Adipose tissue (tissue), 3 donors: ENCODE results near the gene IRF4. TPM values are rescaled to one million over a fixed set of nuclear protein-coding genes. Genes with fewer than 3 reads are reported as not detected.
"Not testable (repeated sequence)": the region's sequence is repeated elsewhere in the genome, so short reads cannot be mapped to it uniquely, and the experiment has no call there.

Experiments used
- H3K27ac ChIP-seq: one replicate; pipeline ENCODE4 v1.5.1; 2013; ENCODE audit warnings: low read depth, low read length
- WGBS, 3 donors: extraction: QIAGEN DNeasy Blood & Tissue Kit; methylation state at CpG; one replicate each; pipeline ENCODE4 v1.1.7; 2013; 5-methylcytosine and 5-hydroxymethylcytosine counted together
- polyA plus RNA-seq, 3 donors: library from polyadenylated mRNA; stranded (reverse); fragments of 200-250 nt; gene quantifications; one replicate each; pipeline ENCODE4 v1.2.3, GENCODE V29; 2013
- donor health status: healthy with polysubstance abuse.
- donor health status: Bipolar disorder and iron deficiency.
- donor health status: healthy.

The IRF4 gene
- polyA plus RNA-seq, 3 donors = 0.40 to 1.3 (median 0.83) TPM

DNA sequence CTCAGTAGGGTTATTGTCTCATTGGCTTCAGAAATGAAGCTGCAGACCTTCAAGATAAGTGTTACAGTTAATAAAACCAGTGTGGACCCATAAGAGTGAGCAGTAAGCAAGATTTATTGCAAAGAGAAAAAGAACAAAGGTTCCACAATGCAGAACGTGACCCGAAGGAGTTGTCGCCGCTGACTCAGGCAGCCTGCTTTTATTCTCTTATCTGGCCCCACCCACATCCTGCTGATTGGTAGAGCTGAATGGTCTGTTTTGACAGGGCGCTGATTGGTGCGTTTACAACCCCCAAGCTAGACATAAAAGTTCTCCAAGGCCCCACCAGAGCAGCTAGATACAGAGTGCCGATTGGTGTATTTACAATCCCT, 33.9 kb downstream of the IRF4 start:
- 73 to 85% (median 78%) methylated on average over 7 of the region's 7 CpGs for WGBS, 3 donors
- not testable (repeated sequence) for H3K27ac ChIP-seq

DNA sequence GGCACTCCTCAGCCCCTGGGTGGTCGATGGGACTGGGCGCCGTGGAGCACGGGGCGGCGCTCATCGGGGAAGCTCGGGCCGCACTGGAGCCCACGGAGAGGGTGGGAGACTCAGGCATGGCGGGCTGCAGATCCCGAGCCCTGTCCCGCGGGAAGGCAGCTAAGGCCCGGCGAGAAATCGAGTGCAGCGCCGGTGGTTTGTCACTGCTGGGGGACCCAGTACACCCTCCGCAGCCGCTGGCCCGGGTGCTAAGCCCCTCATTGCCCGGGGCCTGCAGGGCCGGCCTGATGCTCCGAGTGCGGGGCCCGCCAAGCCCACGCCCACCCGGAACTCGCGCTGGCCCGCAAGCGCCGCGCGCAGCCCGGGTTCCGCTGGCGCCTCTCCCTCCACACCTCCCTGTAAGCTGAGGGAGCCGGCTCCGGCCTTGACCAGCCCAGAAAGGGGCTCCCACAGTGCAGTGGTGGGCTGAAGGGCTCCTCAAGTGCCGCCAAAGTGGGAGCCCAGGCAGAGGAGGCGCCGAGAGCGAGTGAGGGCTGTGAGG, 34.7 kb downstream of the IRF4 start:
- WGBS, 3 donors = 93 to 97% (median 96%) methylated on average over 35 to 45 of the region's 45 CpGs
- not testable (repeated sequence) for H3K27ac ChIP-seq

DNA sequence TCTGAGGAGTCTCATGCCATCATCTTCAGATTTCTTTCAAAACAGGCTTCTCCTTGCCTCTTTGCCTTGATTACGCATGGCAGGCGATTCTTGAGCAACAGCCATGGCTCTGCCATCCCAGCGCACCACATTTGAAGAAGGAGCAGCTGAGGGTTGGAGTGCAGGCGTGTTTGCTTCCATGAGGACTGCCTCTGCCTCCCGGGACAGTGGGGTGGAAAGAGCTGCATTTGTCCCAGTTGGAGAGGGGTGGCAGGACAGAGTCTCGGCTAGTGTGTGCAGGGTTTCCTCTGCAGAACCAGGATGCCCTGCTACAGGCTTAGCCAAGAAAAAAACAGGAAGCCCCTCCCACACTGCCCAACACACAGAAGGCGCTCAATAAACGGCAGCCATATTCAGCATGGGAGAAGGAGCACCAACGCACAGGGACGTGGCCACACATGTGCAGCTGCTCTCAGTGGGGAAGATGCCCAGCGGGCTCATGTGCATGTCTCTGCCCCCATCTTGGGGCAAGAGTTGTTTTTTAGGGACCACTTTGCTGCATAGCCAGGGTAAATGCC, 36.6 kb downstream of the IRF4 start:
- 76 to 85% (median 78%) methylated on average over 11 of the region's 11 CpGs for WGBS, 3 donors
- H3K27ac ChIP-seq = no peak overlapping the region

DNA sequence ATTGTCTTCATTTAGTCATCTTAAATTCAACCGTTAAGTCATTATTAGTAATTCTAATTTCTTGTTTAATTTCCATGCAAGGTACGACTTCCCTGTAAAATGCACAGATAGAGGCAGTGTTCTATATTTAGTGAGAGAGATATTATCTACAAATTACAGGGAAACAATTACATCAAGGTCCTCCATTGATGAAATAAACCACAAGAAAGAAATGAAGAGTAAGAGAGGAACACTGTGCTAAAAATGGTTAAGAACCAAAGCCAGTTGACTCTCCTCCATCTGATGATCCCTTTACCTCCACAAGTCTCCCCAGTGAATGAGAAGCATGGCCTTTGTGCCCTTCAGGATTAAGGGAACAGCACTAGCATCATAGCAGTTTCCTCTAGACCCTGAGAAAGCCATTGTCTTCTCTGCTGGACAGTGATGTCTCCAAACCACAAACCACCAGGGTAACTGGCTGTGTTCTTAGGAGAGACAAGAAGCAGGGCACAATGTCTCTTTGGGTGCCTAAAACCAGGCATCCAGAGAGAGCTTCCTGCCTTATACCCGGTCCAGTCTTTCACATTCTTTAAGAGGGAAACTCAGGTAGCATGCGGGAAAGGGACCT, 38.1 kb downstream of the IRF4 start:
- WGBS, 3 donors = 71 to 76% (median 72%) methylated on average over 4 of the region's 4 CpGs
- no peak overlapping the region for H3K27ac ChIP-seq

DNA sequence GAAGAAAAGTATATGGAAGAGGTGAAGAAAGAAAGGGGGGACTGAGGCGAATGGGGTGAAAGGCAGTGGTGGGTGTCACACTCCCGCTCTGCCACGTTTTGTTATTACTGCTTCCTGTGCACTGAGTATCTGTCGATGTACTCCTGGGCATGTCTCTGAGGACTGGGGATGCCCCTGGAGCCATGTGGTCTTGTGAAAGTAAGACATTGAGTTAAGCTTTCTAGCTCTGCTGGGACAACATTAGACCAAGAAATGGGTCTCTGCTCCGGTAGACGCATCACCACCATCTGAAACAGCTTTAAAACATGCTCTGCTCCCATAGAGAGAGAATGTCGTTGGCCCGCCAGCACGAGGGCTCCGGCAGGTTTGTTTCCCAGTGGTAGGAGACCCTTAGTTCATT, 40.0 kb downstream of the IRF4 start:
- WGBS, 3 donors = 85 to 88% (median 86%) methylated on average over 10 of the region's 10 CpGs
- no peak overlapping the region for H3K27ac ChIP-seq

DNA sequence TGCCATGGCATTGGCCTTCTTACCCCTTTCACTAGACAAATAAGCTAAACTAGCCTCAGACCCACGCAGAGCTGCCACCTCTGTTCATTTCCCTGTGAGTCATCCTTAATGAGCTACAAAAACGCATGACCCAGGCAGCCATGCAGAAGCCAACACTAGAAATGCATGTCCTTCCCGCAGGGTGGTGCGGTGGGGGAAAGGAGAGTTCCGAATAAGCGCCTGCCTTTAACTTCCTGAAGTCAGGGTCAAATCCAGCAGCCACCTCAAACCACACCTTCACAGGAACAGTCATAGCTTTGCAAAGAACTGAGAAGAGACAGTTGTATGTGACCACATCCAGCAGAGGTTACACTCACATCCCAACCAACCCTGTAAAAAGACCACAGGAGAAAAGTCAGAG, 40.4 kb downstream of the IRF4 start:
- 67 to 79% (median 68%) methylated on average over 6 of the region's 6 CpGs for WGBS, 3 donors

DNA sequence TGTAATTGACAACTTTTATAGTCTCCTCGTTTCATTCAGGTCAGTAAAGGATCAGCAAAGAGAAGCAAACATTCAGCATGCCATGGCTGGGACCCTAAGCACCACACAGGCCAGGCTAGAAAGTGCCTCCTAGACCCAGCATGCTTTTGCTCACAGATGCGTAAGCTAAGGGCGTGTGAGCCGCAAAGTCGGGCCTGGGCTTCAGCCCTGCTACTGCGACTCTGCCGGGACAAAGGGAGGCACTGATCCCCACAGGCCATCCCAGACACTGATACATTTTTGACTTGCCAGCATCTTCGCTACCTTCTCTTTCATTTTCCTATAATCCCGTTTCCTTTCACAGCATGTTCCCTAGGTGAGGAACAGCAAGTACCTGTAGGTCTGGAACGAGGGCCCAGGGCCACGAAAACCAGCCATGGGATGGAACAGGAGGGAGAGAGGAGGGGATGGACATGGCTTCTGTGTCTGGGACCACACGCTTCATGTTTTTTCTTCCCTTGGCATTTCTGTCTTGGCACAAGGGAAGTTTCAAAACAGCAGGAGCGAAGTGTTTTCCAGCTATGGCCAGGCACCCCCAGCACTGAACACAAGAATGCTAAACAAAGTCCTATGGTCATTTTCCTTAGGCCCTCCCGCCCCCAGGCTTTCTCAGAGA, 42.6 kb downstream of the IRF4 start:
- H3K27ac ChIP-seq = no peak overlapping the region
- 85 to 89% (median 87%) methylated on average over 14 of the region's 14 CpGs for WGBS, 3 donors

More for the DNA sequence above, 40.4 kb downstream of the IRF4 start:
- H3K27ac ChIP-seq = no peak overlapping the region

DNA sequence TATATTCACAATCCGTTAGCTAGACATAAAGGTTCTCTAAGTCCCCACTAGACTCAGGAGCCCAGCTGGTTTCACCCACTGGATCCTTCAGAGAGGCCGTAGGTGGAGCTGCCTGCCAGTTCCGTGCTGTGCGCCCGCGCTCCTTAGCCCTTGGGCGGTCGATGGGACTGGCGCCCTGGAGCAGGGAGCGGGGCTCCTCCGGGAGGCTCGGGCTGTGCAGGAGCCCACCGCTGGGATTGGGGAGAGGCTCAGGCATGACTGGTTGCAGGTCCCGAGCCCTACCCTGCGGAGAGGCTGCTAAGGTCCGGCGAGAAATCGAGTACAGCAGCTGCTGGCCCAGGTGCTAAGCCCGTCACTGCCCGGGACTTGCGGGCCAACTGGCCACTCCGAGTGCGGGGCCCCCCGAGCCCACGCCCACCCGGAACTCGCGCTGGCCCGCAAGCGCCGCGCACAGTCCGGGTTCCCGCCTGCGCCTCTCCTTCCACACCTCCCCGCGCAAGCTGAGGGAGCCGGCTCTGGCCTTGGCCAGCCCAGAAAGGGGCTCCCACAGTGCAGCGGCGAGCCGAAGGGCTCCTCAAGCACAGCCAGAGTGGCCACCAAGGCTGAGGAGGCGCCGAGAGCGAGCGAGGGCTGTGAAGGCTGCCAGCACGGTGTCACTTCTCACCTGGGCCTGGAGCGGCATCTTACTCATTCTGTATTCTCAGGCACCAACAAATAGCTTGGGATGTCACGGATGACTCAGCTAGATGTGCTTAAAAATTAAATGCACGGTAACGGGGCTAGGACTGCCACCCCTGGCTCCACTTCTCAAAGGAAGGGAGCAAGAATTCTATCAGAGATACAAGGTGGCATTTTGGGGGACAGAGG, 44.1 kb downstream of the IRF4 start:
- H3K27ac ChIP-seq = no peak overlapping the region
- WGBS, 3 donors = 94 to 96% (median 95%) methylated on average over 44 to 50 of the region's 50 CpGs

DNA sequence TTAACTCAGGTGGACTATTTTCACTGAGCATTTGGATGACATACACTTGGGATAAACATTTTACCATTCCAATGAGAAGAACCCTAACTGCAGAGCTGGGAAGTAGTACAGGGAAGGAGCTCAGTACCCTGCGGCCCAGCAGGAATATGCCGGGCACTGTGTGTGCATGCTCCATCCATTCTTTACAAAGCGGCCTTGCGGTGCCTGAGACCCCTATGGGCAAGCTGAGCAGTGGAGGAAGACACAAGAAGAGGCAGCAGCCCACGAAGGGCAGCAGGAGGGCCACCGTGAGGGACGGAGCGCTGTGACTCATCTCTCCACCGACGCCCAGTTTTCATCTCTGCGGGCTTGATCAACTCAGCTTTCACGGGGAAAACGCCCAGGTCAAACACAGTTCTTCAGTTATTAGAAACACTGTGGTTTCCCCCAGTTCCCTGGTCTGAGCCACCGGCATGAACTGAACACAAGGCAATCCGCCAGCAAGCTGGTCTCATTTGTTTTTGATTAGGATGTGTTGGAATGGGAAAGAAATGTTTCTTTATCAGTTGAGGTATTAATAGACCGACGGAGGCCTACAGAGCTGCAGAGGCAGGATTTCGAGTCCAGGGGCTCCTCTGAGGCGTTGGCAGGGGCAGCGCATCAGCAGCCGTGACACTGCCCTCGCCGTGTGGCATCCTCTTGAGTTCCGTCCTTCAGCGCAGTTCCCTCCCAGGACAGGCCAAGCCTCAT, 44.9 kb downstream of the IRF4 start:
- H3K27ac ChIP-seq = no peak overlapping the region
- WGBS, 3 donors = 82 to 87% (median 84%) methylated on average over 25 of the region's 25 CpGs

DNA sequence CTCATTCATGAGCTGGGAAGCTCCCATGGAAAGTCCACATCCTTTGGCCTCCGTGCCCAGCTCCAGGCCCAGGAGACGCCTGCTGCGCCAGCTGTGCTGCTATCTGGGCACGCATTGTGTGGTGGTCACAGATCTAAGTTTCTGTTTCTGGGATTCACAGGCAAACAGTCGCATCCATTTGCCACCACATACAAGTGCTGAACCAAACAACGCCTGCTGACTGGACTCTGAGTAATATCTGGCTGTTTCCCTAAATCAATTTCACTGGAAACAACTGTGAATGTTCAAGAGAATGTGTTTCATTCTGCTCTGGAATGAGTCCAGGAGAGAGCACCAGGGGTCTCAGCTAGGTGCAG, 45.5 kb downstream of the IRF4 start:
- 90 to 93% (median 90%) methylated on average over 6 of the region's 6 CpGs for WGBS, 3 donors

DNA sequence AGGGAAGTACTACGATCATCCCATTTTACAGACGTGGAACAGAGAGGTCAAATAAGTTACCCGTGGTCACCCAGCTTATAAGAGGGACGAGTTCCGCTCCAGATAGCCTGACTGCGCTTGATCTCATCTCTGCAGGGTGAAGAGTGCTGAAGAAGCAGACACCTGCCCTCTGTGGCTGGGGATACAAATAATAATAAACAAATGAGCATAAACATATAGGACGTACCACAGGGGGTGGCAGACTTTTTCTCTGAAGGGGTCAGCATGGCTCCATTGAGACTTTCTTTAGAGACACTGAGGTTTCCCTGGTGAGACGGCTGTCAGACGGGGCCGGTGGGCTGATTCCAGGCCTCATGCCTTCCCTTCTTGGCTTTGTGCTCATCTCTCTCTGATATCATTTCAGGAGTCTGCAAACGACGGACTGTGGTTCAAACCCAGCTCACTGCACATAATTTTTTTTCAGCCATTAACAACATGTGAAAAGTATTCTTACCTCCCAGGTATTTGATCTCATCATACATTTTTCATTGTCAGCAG, 47.1 kb downstream of the IRF4 start:
- 78 to 86% (median 85%) methylated on average over 12 of the region's 12 CpGs for WGBS, 3 donors

More for the DNA sequence above, 45.5 kb downstream of the IRF4 start:
- H3K27ac ChIP-seq = no peak overlapping the region

DNA sequence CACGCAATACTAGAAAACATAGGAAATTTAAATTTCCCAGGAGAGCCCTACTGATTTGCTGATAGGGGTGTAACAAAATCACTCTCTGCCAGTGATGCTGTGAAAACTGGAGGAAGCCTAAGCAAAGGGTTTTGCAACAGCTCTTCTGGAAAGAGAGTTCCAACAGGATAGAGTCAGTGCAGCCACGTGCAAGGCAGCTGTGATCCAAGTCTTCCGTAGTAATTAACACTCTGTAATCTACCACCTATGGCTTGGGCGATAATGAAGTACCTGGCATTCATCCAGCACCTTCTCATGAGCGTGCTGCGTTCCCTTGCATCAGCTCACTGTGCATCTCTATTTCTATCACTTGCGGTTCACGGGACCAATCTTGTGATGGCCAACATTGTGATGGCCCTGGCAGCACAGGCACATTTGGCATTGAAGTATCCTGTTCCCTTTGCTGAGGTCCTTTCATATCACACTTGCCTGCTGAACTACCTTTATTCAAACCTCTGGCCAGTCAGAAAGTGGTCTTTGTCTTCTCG, 48.2 kb downstream of the IRF4 start:
- no peak overlapping the region for H3K27ac ChIP-seq
- WGBS, 3 donors = 63 to 76% (median 66%) methylated on average over 9 of the region's 9 CpGs

More for the DNA sequence above, 47.1 kb downstream of the IRF4 start:
- no peak overlapping the region for H3K27ac ChIP-seq

DNA sequence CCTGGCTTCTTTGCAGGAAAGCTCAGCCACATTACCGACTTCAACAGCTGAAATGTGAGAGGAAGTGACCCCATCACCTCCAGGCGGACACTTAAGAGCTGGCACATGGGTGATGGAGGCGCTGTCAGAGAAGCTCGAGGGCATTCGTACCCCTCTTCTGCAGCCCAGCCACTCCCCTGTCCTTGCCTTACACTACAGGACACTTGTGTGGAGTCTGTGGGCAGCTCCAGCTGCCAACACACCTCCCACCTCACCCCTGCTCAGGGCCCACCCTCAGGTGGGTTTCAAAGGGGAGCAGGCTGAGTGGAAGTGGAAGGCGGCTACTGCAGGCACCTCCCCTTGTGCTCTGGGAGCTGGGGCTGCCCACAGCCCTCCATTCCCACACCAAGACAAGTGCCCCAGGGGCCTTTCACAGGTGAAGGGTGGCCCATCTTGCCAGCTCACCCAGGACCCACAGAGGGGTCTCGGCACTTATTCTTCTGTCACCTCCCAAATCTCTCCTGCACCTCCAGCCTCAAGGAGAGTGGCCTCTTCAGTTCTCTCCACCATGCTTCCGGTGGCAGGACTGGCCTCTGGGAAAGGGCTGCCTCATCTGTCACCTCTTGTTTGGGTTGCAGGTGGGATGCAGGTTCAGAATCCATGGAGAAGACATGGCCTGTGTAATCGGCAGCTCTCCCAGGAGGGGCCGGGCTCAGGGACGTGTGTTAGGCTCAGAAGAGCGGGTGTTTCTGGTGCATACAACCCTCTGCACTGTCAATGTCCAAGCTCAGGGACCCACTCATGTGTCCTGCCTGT, 49.8 kb downstream of the IRF4 start:
- 86 to 88% (median 86%) methylated on average over 12 of the region's 12 CpGs for WGBS, 3 donors
- H3K27ac ChIP-seq = no peak overlapping the region

DNA sequence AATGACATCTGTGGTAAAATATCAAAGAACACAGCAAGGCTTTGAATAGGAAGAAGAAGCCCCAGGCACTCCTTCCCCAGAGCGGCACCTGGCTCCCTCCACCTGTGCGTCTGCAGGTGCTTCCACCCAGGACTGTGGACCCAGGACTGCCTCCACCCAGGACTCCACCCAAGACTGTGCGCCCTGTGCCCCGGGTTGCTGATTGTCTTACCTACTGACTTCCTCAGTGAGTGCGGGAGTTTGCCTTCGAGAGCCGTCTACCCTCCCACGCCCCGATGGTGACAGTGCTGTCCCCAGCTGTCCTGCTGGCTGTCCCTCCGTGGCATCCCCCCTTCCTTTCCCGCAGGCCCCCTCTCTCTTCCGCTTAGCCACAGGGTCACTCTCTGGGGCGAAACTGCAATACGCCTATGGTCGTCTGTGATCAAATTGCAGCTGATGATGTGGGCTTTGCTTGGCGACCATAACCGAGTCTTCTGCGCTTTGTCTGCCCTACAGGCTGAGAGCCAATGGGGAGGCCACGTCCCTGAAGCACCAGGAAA, 52.1 kb downstream of the IRF4 start:
- WGBS, 3 donors = 81 to 85% (median 83%) methylated on average over 19 of the region's 19 CpGs
- H3K27ac ChIP-seq = no peak overlapping the region

DNA sequence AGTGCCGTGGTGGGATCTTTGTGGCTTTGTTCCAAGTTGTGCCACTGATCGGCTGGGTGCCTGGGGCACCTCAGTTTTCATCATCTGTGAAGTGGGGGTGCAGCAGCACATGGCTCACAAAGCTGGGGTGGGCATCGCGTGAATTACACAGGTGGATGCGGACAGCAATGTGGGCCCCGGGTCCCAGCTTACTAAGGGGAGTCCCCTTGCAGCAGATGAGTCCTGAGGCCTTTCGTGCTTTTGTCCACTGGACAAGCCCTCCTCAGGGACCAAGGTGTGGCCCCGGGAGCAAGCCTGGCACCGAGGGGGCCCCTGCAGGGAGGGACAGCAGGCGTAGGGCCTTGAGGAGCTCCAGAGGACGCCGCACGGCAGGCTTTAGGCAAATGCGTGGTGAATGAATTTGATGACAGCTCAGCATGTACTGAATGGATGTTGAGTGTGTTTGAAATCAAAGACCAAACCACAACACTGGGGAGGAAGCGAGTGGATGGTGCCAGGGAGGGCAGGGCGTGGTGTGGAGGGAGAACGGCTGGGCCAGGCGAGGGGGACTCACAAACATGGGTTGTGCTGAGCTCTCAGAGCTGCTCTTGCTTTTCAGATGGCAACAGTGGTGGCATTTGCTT, 53.2 kb downstream of the IRF4 start:
- WGBS, 3 donors = 71 to 81% (median 76%) methylated on average over 18 of the region's 18 CpGs
- H3K27ac ChIP-seq = no peak overlapping the region

DNA sequence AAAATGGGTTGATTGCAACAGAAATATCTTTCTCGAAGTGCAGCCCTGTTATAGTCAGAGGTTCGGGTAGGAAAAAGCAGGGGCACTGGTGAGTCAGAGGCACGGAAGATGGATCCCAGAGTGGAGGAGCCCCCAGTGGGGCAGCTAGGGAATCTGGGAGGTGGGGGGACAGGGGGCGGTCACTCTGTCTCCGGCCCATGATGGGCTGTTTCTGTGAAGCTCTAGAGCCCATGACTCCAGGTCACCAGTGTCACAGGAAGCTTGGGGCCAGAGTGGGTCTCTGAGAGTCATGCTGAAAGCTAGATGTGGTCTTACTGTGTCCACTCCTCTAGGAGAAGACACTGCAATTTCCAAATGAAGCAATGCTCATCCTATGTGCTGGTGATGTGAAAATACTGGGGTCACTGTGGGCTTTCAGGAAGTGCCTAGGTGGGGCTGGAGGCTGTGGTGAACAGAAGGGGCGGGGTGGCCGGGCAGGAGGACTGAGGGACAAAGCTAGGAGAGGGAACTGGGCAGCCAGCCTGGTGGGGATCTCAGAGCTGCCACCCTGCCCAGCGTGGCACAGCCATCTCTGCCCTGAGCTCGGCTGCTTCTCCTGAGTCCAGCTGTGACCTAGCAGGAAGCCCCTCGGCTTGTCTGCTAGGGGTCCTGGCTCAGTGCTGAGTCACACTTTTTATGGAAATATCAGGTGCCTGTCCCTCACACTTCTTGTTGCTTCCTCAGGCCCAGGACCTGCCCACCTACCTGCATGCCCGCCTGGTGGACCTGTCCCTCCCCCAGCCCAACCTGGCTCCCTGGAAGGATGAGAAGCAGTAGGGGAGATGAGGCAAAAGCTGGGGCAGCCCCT, 54.2 kb downstream of the IRF4 start:
- no peak overlapping the region for H3K27ac ChIP-seq
- WGBS, 3 donors = 71 to 80% (median 72%) methylated on average over 11 of the region's 11 CpGs
